Measurements from ENCODE around the gene TEX261. TPM values are rescaled to one million over a fixed set of nuclear protein-coding genes. Genes with fewer than 3 reads are reported as not detected.
A peak's percentile ranks its signal among the peaks of the same experiment; 100 is the strongest.

The TEX261 gene
- total and polyA plus RNA-seq, 4 experiments from 2014 or later: 39.6 to 70.0 (median 52.1) TPM

DNA sequence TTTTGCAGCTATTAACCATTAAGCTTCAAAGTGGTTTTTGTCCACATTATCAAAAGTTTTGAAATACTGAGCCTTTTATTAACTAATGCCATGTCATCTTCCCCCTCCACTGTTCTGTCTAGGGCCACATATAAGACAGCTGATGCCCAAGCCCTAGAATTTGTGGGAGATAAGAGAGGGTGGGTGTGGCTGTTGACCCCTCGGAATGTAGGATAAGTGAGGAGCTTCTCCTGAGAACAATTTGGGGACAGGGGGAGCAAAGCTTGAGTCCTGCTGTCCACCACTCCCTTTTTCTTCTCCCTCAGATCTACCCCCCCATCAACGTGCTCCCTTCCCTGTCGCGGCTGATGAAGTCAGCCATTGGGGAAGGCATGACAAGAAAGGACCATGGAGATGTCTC is 30.5 kb downstream of the TEX261 start:
- intact Hi-C loops (cut with micrococcal nuclease): loop anchor here (2.0 kb wide), 1 partner anchor 21 kb away; no protein-coding TSS in a partner anchor
- Histone ChIP-seq H3K36me3 (ENCODE audit: insufficient read depth, low read length) (no peaks in the 10 kb centered on the region), H3K27ac (ENCODE audit: low read depth, low read length) (no peak overlapping the region), H3K27me3 (ENCODE audit: insufficient read depth, low read length) (peaks cover 7% of the 10 kb centered on the region), H3K9me3 (ENCODE audit: control insufficient read depth in 1 of 2, low read length in 2 of 2) (no peaks in the 10 kb centered on the region), H3K4me1 (ENCODE audit: insufficient read depth, low read length) (peaks cover 5% of the 10 kb centered on the region), H3K4me3 (ENCODE audit: low read length in 2 of 2) (no peak overlapping the region)
- CTCF ChIA-PET (ENCODE audit: partially characterized antibody): interaction anchor here (0.7 to 5.2 kb wide), 13 partner anchors 9 to 246 kb away, joined by 3 to 71 read pairs (median 12); partner anchors contain the start of gene ANKRD53
- DNase-seq: no peak
- Mint-ChIP-seq H3K27me3 (peaks cover 8 to 28% of the 10 kb centered on the region in 2 donors), H3K27ac (no peak overlapping the region), H3K36me3 (no peaks in the 10 kb centered on the region), H3K4me1 (peaks cover 3 to 10% (median 6%) of the 10 kb centered on the region in 4 donors), H3K4me3 (peak overlapping the region in 1 of 8 donors; percentile 42), H3K9me3 (no peaks in the 10 kb centered on the region)
- POLR2A ChIA-PET (ENCODE audit: partially characterized antibody): interaction anchor here (1.4 to 1.6 kb wide), 2 partner anchors 11 to 21 kb away, joined by 5 read pairs; no protein-coding TSS in a partner anchor

DNA sequence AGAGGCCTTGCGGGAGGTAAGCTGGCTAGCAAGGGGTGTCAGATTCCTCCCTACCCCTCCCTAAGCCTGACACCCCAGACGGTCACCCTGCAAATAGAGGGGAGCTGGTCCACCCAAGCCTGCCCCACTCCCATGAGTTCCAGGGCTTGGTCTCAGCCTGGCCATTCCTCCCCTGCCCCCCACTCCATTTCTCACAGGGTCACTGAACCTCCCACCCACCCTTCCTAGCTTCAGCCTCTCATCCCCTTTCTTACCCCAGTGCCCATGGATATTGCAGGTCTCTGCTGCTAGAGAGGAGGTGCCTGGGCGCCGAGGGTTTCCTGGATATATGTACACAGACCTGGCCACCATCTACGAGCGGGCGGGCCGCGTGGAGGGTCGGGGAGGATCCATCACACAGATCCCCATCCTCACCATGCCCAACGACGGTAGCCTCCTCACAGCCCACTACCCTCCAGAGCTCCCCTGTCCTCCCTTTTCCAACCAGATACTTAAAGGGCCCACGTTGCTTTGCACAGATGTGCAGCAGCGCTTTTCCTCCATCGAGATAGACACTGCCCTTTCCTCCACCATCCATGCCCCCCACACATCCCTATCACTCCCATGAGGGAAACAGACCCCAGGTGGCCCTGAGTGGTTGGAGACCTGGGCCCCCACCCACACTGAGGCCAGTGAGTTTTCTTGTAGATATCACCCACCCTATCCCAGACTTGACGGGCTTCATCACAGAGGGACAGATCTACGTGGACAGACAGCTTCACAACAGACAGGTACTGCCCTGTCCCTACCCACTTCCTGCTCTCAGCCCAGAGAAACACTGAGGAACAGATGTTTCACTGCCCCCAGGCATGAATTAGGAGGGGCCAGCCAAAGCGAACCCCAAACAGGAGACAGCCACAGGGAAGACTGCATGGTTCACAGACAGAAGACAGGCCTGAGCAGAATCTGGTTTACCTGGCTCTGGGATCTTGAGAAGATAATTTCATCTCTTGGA is 31.5 kb downstream of the TEX261 start:
- Mint-ChIP-seq H3K36me3 (no peaks in the 10 kb centered on the region), H3K4me1 (peaks cover 3 to 10% (median 6%) of the 10 kb centered on the region in 4 donors), H3K27me3 (peaks cover 8 to 30% of the 10 kb centered on the region in 2 donors), H3K9me3 (no peaks in the 10 kb centered on the region), H3K4me3 (peak overlapping the region in 3 of 8 donors; percentile 2 to 26 (median 10)), H3K27ac (no peak overlapping the region)
- Histone ChIP-seq H3K4me1 (ENCODE audit: insufficient read depth, low read length) (peaks cover 5% of the 10 kb centered on the region), H3K27ac (ENCODE audit: low read depth, low read length) (no peak overlapping the region), H3K4me3 (ENCODE audit: low read length in 2 of 2) (no peak overlapping the region), H3K36me3 (ENCODE audit: insufficient read depth, low read length) (no peaks in the 10 kb centered on the region), H3K9me3 (ENCODE audit: control insufficient read depth in 1 of 2, low read length in 2 of 2) (no peaks in the 10 kb centered on the region), H3K27me3 (ENCODE audit: insufficient read depth, low read length) (peaks cover 7% of the 10 kb centered on the region)
- intact Hi-C loops (cut with micrococcal nuclease): no loop called here
- CTCF ChIA-PET (ENCODE audit: partially characterized antibody): interaction anchor here (0.9 to 5.2 kb wide), 7 partner anchors 12 to 42 kb away, joined by 3 to 71 read pairs (median 24); no protein-coding TSS in a partner anchor
- no peak for DNase-seq
- POLR2A ChIA-PET (ENCODE audit: partially characterized antibody): interaction anchor here (1.4 to 1.6 kb wide), 2 partner anchors 12 to 22 kb away, joined by 5 read pairs; no protein-coding TSS in a partner anchor

DNA sequence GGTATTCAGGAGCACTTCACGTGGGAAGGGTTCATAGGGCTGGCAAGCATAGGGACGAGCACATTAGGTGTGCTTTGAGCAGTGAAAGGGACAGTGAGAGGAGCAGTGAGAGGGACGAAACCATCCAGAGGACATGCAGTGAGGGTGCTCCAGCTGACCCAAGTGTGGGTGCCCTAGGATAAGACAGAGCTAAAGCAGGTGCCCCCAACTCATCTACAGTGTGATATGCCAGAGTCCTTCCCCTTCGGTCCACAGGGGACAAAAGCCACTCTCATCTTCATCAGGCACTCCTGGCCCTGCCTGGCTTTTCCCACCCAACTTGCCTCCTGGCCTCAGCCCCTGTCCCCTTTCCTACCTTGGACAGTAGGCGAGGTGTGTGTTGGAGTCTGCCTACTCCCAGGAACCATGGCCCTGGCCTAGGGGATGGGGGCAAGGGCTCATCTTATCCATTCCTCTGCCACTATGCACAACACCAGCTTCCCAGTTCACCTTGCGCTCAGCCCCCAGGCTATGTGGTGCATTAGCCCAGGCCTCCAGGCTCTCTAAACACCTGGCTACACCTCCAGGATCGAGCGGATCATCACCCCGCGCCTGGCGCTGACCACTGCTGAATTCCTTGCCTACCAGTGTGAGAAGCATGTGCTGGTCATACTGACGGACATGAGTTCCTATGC is 32.3 kb downstream of the TEX261 start:
- ChIA-PET CTCF (ENCODE audit: partially characterized antibody) (interaction anchor here (1.4 to 3.9 kb wide), 3 partner anchors 15 to 40 kb away, joined by 3 to 24 read pairs (median 6); no protein-coding TSS in a partner anchor), POLR2A (ENCODE audit: partially characterized antibody) (no interaction called here)
- no peaks in the 10 kb centered on the region for H3K36me3 Mint-ChIP-seq
- intact Hi-C loops (cut with micrococcal nuclease): no loop called here
- H3K9me3 Mint-ChIP-seq: no peaks in the 10 kb centered on the region
- Histone ChIP-seq H3K27me3 (ENCODE audit: insufficient read depth, low read length) (peaks cover 7% of the 10 kb centered on the region), H3K9me3 (ENCODE audit: control insufficient read depth in 1 of 2, low read length in 2 of 2) (no peaks in the 10 kb centered on the region), H3K36me3 (ENCODE audit: insufficient read depth, low read length) (no peaks in the 10 kb centered on the region), H3K27ac (ENCODE audit: low read depth, low read length) (no peak overlapping the region), H3K4me3 (ENCODE audit: low read length in 2 of 2) (no peak overlapping the region), H3K4me1 (ENCODE audit: insufficient read depth, low read length) (peaks cover 5% of the 10 kb centered on the region)
- peaks cover 3 to 10% (median 6%) of the 10 kb centered on the region in 4 donors for H3K4me1 Mint-ChIP-seq
- DNase-seq: no peak
- no peak overlapping the region for H3K4me3 Mint-ChIP-seq
- no peak overlapping the region for H3K27ac Mint-ChIP-seq
- H3K27me3 Mint-ChIP-seq: peaks cover 9 to 36% of the 10 kb centered on the region in 2 donors

DNA sequence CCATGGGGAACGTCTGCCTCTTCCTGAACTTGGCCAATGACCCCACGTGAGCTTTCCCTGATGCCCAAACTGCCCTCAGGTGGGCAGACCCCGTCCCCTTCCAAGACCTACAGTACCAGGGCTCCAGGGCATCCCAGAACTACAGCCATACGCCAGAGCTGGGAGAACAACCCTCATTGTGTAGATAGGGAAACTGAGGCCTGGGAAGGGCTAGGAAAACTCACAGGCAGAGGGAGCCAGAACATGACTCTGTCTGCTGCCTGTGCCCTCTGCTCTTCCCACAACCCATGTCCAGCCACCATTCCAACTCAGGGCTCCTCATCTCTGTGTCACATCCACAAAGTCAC is 33.1 kb downstream of the TEX261 start:
- H3K27ac ChIP-seq (ENCODE audit: low read depth, low read length): no peak overlapping the region
- Mint-ChIP-seq H3K9me3 (no peaks in the 10 kb centered on the region), H3K4me3 (no peak overlapping the region), H3K27me3 (peaks cover 12 to 38% of the 10 kb centered on the region in 2 donors), H3K4me1 (peaks cover 3 to 10% (median 6%) of the 10 kb centered on the region in 4 donors), H3K36me3 (no peaks in the 10 kb centered on the region), H3K27ac (peak overlapping the region in 1 of 7 donors; percentile 57)
- peaks cover 7% of the 10 kb centered on the region for H3K27me3 ChIP-seq (ENCODE audit: insufficient read depth, low read length)
- peaks cover 5% of the 10 kb centered on the region for H3K4me1 ChIP-seq (ENCODE audit: insufficient read depth, low read length)
- no peaks in the 10 kb centered on the region for H3K36me3 ChIP-seq (ENCODE audit: insufficient read depth, low read length)
- H3K4me3 ChIP-seq (ENCODE audit: low read length in 2 of 2): no peak overlapping the region
- intact Hi-C loops (cut with micrococcal nuclease): no loop called here
- DNase-seq: no peak
- CTCF ChIA-PET (ENCODE audit: partially characterized antibody): interaction anchor here (1.4 to 3.9 kb wide), 3 partner anchors 14 to 41 kb away, joined by 3 to 24 read pairs (median 6); no protein-coding TSS in a partner anchor
- POLR2A ChIA-PET (ENCODE audit: partially characterized antibody): no interaction called here
- no peaks in the 10 kb centered on the region for H3K9me3 ChIP-seq (ENCODE audit: control insufficient read depth in 1 of 2, low read length in 2 of 2)

DNA sequence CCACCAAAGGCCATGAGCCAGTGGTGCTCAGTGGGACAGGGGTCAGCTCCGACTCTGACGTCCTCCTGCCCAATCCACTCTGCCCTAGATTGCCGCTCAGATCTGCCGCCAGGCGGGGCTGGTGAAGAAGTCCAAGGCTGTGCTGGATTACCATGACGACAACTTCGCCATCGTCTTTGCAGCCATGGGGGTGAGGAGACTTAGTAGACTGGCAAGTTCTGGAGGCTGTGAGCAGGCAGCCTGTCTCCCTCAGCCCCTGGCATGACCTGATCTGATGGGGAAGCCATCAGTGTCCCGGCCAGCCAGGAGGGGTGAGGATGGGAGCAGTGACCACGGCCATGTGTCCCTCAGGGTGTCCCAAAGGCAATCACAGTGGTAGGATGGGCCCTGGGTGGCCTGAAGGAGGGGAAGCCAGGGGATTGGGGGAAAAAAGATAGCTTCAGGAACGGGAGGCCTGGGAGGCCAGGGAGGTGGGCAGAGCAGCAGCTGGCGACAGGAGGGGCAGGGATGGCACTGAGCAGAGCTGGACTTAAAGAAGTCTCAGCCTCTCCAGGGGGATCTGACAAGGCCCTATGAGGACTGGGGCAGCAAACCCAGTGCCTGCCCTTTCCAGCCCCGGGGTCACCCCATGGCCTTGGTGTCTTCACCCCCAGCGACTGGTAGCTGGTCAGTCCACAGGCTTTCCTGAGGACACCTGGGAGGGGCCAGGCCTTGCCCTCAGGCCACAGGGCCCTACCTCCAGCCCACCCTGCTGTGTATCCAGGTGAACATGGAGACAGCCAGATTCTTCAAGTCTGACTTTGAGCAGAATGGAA is 33.6 kb downstream of the TEX261 start:
- ChIA-PET POLR2A (ENCODE audit: partially characterized antibody) (no interaction called here), CTCF (ENCODE audit: partially characterized antibody) (interaction anchor here (1.3 to 3.9 kb wide), 5 partner anchors 10 to 41 kb away, joined by 3 to 24 read pairs (median 5); no protein-coding TSS in a partner anchor)
- Histone ChIP-seq H3K4me1 (ENCODE audit: insufficient read depth, low read length) (peaks cover 5% of the 10 kb centered on the region), H3K27ac (ENCODE audit: low read depth, low read length) (no peak overlapping the region), H3K4me3 (ENCODE audit: low read length in 2 of 2) (no peak overlapping the region), H3K9me3 (ENCODE audit: control insufficient read depth in 1 of 2, low read length in 2 of 2) (no peaks in the 10 kb centered on the region), H3K36me3 (ENCODE audit: insufficient read depth, low read length) (no peaks in the 10 kb centered on the region), H3K27me3 (ENCODE audit: insufficient read depth, low read length) (peaks cover 7% of the 10 kb centered on the region)
- Mint-ChIP-seq H3K27me3 (peaks cover 15 to 39% of the 10 kb centered on the region in 2 donors), H3K9me3 (no peaks in the 10 kb centered on the region), H3K27ac (no peak overlapping the region), H3K36me3 (no peaks in the 10 kb centered on the region), H3K4me3 (no peak overlapping the region), H3K4me1 (peaks cover 3 to 10% (median 6%) of the 10 kb centered on the region in 4 donors)
- intact Hi-C loops (cut with micrococcal nuclease): no loop called here
- DNase-seq: no peak

DNA sequence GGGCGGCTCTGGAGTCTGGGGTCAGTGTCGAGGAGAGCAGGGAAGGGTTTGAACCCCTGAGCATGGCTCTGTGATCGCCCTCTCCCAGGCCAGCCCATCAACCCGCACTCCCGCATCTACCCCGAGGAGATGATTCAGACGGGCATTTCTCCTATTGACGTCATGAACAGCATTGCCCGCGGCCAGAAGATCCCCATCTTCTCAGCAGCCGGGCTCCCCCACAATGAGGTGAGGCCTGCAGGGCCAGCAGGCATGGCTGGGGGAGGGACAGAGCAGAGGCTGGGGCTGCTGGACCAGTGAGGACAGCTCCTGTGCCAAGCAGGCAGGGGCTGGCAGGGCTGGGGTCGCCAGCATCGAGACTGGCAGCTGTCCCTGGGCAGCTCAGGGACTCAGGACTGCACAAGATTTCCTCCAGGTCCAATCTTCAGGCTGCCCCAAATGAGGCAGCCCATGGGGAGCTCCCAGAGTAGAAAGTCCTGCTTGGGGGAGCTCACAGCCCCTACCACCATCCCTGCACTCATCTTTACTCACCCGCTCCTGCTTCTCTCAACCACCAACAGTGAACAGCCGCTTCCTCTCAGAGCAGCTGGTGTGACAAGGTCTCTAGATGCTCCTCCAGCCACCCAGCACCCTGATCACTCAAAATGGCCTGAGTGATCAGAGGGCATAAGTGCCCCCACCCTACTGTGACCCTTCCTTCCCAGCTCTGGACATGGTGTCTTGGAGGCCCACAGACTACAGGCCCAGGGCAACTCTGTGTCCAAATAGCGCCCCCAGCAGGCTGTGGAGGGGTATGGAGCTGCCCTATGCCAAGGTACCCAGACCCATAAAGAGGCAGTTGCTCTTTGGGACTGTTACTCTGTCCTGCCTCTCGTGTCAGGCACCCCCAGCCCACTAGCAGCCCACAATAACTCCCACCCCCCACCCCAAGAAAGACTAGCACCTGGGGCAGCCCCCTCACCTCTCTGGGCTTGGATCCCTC is 34.5 kb downstream of the TEX261 start:
- POLR2A ChIA-PET (ENCODE audit: partially characterized antibody): no interaction called here
- H3K4me3 Mint-ChIP-seq: no peak overlapping the region
- H3K36me3 Mint-ChIP-seq: no peaks in the 10 kb centered on the region
- no peaks in the 10 kb centered on the region for H3K9me3 ChIP-seq (ENCODE audit: control insufficient read depth in 1 of 2, low read length in 2 of 2)
- CTCF ChIA-PET (ENCODE audit: partially characterized antibody): interaction anchor here (1.3 to 2.1 kb wide), 3 partner anchors 9 to 42 kb away, joined by 4 to 6 read pairs (median 5); no protein-coding TSS in a partner anchor
- no peak overlapping the region for H3K4me3 ChIP-seq (ENCODE audit: low read length in 2 of 2)
- H3K36me3 ChIP-seq (ENCODE audit: insufficient read depth, low read length): no peaks in the 10 kb centered on the region
- peaks cover 12% of the 10 kb centered on the region for H3K27me3 ChIP-seq (ENCODE audit: insufficient read depth, low read length)
- H3K27ac ChIP-seq (ENCODE audit: low read depth, low read length): no peak overlapping the region
- H3K4me1 ChIP-seq (ENCODE audit: insufficient read depth, low read length): peaks cover 5% of the 10 kb centered on the region
- H3K9me3 Mint-ChIP-seq: no peaks in the 10 kb centered on the region
- peaks cover 22 to 44% of the 10 kb centered on the region in 2 donors for H3K27me3 Mint-ChIP-seq
- peaks cover 3 to 9% (median 5%) of the 10 kb centered on the region in 4 donors for H3K4me1 Mint-ChIP-seq
- intact Hi-C loops (cut with micrococcal nuclease): no loop called here
- H3K27ac Mint-ChIP-seq: peak overlapping the region in 1 of 7 donors; percentile 56
- DNase-seq: no peak
